Inflammatory macrophage treated with lipopolysaccharide for 1 hour (primary cell): ENCODE data around the gene FSCN2.

Experiments used
- DNase-seq, 2 donors: peaks; one replicate each; pipeline ENCODE4 v3.0.0-alpha.2; 2020 to 2022

The FSCN2 gene

GRCh38 chr17:81527591-81528383 is at the start of gene FSCN2:
Gene FSCN2, plus strand, starts transcription at chr17:81528377. Its CDS starts 155 bp downstream, at chr17:81528532.
- no peak for DNase-seq

- DNase-seq: no peak
These were observed 48.8 kb upstream of the FSCN2 start for GRCh38 chr17:81479175-81480071.

GRCh38 chr17:81480140-81481072 is 47.8 kb upstream of the FSCN2 start:
- DNase-seq: no peak

GRCh38 chr17:81481073-81481799 is 46.9 kb upstream of the FSCN2 start:
- DNase-seq: peak; percentile 48 to 51

- DNase-seq: no peak
These were observed 46.2 kb upstream of the FSCN2 start for GRCh38 chr17:81481815-81482505.

GRCh38 chr17:81482673-81483072 is 45.5 kb upstream of the FSCN2 start:
- no peak for DNase-seq

GRCh38 chr17:81483085-81483861 is 44.9 kb upstream of the FSCN2 start:
- DNase-seq: peak; percentile 22 to 63

- DNase-seq: no peak
These were observed 44.3 kb upstream of the FSCN2 start for GRCh38 chr17:81483862-81484194.

- DNase-seq: peak; percentile 57 to 90
These were observed 43.8 kb upstream of the FSCN2 start for GRCh38 chr17:81484195-81484979.

- no peak for DNase-seq
These were observed 41.9 kb upstream of the FSCN2 start for GRCh38 chr17:81486199-81486810.

GRCh38 chr17:81487089-81487486 is 41.1 kb upstream of the FSCN2 start:
- DNase-seq: no peak

GRCh38 chr17:81487487-81488275 is 40.5 kb upstream of the FSCN2 start:
- DNase-seq: peak; percentile 50 to 76

- DNase-seq: no peak
These were observed 39.8 kb upstream of the FSCN2 start for GRCh38 chr17:81488276-81488860.

- DNase-seq: no peak
These were observed 38.9 kb upstream of the FSCN2 start for GRCh38 chr17:81489012-81489997.

- DNase-seq: no peak
These were observed 37.9 kb upstream of the FSCN2 start for GRCh38 chr17:81489998-81490992.
